Peyer's patch (tissue), 4 donors: ENCODE measurements around the gene PAPOLG.

Source experiments
- CTCF ChIP-seq, 6 experiments: fragments of 450-650 bp in 4 of 6; fragments of 200-600 bp in 2 of 6; sonication (generic) in 1 of 6; IDR thresholded peaks; one replicate each; pipeline ENCODE4 v1.5.1; 2017 to 2019; ENCODE audit warnings: antibody characterized with exemption in 6 of 6, mild to moderate bottlenecking in 3 of 6, moderate library complexity in 1 of 6
- POLR2A ChIP-seq, 2 donors: fragments of 450-650 bp; IDR thresholded peaks; one replicate each; pipeline ENCODE4 v1.5.1; 2017; ENCODE audit warnings: antibody characterized with exemption in 2 of 2, mild to moderate bottlenecking in 2 of 2, moderate library complexity in 2 of 2

- TF ChIP-seq CTCF (IDR thresholded peaks at IDR 0.05): no peak
- TF ChIP-seq POLR2A (IDR thresholded peaks at IDR 0.05): no peak
Observed at GRCh38 chr2:60811491-60812375, 55.7 kb downstream of the PAPOLG start.
